Hematopoietic multipotent progenitor cell treated with erythropoietin and hydrocortisone succinate and interleukin-3 and kit ligand, for 6 days (in vitro differentiated cells): ENCODE data around the gene CMTM7.

Experiments used
- DNase-seq: peaks from one replicate; pipeline ENCODE4 v3.0.0-alpha.2; 2015

Gene CMTM7, protein sequence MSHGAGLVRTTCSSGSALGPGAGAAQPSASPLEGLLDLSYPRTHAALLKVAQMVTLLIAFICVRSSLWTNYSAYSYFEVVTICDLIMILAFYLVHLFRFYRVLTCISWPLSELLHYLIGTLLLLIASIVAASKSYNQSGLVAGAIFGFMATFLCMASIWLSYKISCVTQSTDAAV

GRCh38 chr3:32391643-32392535 lies at the start of gene CMTM7:
Gene CMTM7, plus strand, starts transcription at chr3:32391853. Its CDS starts 54 bp downstream, at chr3:32391907.
- peak; percentile 69 for DNase-seq

DNA sequence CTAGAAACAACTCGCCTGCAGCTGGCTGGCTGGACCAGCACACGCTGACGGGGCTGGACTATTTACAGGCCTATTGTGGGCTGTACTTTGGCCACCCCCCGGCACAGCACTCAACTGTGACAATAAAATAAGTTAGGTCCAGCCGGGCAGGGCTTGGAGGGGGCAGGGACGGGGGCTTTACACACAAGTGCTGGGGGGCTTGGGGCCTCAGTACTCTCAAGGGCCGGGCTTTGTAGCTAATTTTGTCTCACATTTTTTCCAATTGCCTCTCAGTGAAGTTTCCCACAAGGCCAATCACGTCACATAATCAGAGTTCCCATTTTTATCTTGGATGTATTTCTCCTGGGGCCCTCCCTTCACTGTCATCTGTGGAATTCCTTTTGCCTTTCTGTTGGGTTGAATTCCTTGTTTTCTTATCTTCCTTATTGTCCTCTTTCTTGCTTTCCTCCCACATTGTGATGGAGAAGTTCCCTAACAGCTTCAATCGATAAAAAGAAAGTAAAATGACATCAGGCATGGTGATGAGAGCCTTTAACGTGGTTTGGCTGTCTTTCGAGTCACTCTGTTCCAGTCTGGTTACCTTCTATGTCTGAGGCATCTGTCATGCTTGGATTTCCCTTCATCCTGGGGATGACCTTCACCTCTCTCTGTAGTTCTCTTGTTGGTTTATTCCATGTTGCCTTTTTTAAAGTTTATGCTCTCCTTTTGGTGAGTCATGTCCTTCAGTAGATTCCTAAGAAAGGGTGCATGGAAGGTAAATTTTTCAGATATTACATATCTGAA lies 44.1 kb upstream of the CMTM7 start:
- DNase-seq: no peak

GRCh38 chr3:32349184-32349583 lies 42.5 kb upstream of the CMTM7 start:
- DNase-seq: no peak

DNA sequence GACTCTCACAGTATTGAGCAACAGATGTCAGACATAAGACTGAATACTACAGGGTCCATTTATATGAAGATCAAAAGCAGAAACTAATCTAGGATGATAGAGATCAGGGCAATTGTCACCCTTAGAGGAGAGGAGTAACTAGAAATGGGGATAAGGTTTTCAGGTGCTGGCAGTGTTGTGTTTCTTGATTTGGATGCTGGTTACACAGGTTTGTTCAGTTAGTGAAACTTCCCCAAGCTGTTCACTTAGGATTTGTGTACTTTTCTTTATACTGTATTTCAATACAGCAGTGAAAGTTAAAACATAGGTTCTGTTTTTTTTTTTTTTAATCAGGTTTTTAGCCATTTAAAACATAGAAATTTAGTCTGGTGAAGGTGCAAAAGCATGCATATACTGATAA lies 39.1 kb upstream of the CMTM7 start:
- peak; percentile 22 for DNase-seq

DNA sequence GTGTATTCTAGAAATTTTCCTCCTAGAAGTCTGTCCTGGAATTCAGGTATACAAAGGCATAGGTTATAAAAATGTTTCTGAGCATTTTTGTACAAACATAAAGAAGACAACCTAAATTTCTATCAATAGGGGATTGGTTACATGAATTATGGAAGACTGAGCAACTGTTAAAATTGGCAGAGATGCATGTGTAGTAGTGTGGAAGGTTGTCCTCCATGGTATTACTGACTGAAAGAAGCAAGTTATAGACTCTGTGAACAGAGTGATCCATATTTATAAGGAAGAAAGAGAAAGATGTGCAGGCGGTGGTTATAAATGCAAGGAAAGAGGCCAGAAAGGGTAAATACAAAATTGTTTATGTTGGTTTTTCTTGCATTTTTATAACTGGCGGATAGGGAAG lies 38.3 kb upstream of the CMTM7 start:
- DNase-seq: no peak

- peak; percentile 7 for DNase-seq
Observed at GRCh38 chr3:32354362-32354778, 37.3 kb upstream of the CMTM7 start.

- no peak for DNase-seq
Observed at GRCh38 chr3:32355751-32356291, 35.8 kb upstream of the CMTM7 start.

- DNase-seq: no peak
Observed at GRCh38 chr3:32359766-32360492, 31.7 kb upstream of the CMTM7 start.

DNA sequence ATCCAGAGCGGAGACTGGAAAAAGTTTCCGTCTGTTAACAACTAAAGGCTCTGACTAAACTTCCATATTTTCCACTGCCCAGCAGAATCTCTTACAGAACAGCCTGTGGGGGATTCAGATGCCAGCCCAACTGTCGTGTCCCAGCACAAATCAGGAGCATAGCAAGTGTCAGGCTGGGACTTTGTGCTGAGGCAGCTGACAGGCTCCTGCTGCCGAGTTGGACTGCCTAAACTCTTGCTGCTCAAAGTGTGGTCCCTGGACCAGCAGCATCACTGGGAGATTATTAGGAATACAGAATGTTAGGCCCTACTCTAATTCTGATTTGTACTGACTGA lies 31.2 kb upstream of the CMTM7 start:
- no peak for DNase-seq

GRCh38 chr3:32366638-32367397 lies 24.8 kb upstream of the CMTM7 start:
- no peak for DNase-seq

GRCh38 chr3:32367442-32367841 lies 24.2 kb upstream of the CMTM7 start:
- no peak for DNase-seq

DNA sequence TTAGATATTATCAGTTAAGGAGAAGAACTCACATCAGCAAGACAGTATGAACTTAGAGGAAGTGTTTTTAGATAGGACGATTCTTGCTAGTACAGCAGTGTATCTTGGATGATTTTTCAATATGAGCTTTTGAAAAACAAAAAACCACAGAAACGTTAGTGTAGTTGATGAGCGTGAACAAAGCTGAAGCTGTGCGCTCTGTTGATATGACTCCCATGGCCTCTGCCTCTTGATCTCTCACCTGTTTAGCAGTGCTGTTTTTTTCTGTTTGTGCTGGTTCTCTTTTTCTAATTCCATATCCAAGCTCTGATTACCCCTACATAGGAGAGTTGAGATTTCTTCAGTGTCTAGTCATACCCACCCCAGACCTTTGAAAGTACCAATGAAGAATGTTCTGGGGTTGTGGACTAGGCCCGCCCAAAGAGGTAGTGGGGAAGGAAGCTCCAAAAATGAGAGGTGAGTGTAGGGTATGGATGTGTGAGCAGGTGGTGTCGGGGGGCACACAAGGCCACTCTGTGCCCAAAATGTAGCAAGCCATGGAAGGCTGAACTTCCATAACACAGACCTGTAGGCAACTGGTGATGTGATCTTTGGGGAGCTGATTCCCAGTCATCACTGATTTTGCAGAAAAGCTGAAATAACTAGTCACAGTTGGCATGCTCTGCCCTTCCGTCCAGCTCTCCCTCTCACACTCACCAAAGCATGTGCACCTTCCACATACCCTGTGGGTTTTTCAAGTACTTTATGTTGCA lies 20.0 kb upstream of the CMTM7 start:
- peak; percentile 42 for DNase-seq

GRCh38 chr3:32372213-32372490 lies 19.5 kb upstream of the CMTM7 start:
- no peak for DNase-seq

DNA sequence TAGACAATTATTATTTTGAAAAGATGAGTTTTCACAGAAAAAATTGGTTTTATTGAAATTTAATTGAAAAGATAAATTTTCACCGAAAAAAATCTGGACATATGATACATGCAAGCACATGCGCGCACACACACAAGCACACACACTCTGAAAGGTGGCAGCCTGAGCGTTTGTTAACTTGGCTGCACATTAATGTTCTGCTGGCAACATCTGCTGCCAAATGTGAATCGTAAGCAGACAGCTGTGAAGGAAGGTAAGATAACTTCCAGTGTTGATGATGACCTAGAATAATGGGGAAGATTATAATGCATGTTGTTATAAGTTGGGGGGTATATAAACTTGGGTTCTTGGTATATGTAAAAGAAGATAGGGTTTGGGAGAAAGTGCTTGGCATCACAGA lies 18.4 kb upstream of the CMTM7 start:
- DNase-seq: no peak

GRCh38 chr3:32373844-32374243 lies 17.8 kb upstream of the CMTM7 start:
- no peak for DNase-seq

- DNase-seq: peak; percentile 87
Observed at GRCh38 chr3:32374788-32375595, 16.7 kb upstream of the CMTM7 start.

- DNase-seq: no peak
Observed at GRCh38 chr3:32375596-32375930, 16.1 kb upstream of the CMTM7 start.

- no peak for DNase-seq
Observed at GRCh38 chr3:32376115-32376514, 15.5 kb upstream of the CMTM7 start.

GRCh38 chr3:32379831-32380500 lies 11.7 kb upstream of the CMTM7 start:
- no peak for DNase-seq

DNA sequence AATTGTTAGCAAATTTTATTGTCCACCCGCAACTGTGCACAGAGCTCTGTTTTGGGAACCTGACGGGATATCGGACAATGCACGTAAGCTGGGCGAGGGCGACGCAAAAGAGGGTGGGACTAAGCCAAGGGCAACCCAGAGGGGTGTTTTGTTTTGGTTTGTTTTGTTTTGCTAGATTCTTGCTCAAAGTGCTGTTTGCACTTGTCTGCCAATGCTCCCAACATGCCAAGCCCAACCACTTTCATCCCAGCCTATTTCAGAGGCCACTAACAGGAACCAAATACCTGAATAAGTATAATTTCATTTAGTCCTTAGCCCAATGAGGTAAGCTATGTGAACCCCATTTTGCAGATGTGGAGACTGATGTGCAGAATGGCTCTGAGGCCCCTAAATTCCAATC lies 9.7 kb upstream of the CMTM7 start:
- DNase-seq: no peak
